Cortex of kidney (tissue), 1 donor: ENCODE measurements around the gene ALX4.

Source experiments
- DNase-seq: peaks from one replicate; lab custom pipeline; 2025; lab: John Stamatoyannopoulos, UW

The ALX4 gene

DNA sequence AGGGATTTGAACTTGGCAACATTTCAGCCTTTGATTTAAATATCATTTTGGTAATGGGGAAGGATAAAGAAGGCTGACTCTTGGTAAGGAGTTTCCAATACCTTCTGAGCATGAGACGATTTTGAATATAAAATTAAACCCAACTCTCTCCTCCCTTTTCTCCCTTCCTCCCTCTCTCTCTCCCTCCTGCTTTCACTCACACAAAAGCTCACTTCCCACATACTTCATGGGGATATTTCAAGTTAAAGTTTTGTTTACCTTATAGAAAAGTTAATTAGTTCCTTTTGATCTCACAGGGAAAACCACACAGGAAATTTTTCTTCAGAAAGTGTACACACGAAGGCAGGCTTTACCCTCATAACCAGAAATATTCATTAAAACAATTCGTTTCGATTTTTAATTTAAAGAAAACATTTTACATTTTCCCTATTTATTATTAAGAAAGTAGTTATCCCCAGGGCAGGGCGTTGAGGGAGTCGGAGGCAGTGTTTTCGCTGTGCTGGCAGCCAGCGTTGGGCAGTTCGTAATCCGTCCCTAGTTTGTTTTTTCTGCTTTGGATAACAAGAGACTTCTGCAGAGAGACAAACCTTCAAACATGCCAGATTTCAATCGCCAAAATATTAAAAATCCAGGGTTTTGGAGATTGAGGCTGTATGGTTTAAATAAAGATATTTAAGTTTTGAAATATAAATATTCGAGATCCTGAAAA lies 25.3 kb upstream of the ALX4 start:
- no peak for DNase-seq

DNA sequence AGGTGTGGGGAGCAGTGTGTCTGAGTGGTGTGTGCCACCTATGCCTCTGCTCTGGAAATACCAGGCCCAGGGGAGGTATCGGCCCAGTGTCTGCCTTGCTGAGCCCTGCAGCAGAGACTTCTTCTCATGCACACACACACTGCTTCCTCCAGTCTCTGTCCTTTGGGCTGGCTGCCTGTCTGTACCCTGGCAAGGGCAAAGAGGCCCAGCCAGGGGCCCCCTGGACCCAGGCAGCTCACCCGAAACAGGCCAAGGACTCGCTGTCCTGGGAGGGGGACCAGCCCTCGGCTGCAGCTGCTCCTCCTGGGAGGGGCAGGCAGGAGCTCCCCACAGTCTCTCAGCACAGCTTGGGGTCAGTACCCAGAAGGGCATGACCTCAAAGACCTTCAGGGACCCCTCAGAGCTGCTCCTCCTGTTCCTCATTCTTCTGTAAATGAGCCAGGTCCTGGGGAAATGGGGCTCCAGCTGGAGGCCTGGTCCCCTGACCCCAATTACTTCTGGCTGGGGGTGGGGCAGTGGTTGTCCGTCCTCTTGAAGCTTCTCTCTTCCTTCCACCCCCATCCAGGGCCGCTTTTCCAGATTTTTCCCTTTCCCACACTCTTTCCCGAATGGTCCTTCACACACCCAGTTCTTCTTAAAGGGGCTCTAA lies 24.5 kb upstream of the ALX4 start:
- no peak for DNase-seq

DNA sequence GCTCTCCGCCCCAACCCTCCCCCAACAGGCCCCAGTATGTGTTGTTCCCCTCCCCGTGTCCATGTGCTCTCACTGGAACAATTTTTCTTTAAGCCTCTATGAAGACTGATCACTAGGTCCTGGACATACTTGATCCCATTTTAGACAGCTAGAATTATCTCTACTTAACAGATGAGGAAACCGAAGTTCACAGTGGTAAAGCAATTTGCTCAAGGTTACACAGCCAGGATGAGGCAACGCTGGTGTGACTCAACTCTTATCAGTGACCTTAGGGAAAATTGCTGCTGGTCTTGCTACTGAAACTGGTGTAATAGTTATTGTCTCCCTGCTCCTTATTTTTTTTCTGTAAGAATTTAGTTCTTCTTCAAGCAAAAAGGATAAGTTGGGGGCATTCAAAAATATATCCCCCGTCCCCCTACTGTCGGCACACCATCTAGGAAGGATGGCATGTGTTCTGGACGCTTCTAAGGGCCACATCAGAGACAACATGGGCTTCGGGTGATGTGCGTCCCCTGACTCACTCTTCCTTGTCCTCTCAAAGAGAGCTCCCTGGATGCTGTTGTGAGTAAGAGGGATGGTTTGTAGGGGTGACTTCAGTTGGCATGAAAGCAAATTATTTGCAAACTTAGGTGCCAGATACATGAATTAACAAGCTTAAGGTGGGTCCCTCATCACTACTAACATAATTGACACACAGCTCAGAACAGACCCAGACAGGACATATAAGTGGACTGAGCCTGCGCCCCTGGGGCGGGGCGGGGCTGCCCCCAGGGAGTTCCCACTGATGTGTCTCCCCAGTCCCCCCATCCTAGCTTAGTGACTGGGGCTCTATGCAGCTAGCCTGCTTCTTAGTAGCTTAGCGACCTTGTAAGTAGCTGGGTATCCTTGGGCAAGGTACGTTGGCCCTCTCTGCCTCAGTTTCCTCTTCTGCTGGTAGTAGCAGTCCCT lies 23.6 kb upstream of the ALX4 start:
- no peak for DNase-seq

DNA sequence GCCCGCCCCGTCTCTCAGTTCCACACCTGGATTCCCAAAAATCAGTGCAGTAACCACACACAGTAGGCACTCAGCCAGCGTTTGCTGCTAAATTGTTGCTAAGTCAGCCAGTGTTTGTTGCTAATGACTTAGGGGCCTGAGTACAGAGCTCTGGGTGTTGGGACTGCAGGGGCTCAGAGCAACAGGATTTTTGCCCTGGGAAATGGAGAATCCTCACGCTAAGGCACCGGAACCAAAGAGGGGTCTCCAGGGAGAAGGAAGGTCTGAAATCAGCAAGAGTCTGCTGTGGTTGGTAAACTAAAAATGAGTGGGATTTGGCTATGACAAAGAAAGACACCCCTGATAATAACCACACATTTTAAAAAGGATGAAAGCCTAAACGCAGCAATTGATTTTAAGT lies 22.7 kb upstream of the ALX4 start:
- DNase-seq: no peak

DNA sequence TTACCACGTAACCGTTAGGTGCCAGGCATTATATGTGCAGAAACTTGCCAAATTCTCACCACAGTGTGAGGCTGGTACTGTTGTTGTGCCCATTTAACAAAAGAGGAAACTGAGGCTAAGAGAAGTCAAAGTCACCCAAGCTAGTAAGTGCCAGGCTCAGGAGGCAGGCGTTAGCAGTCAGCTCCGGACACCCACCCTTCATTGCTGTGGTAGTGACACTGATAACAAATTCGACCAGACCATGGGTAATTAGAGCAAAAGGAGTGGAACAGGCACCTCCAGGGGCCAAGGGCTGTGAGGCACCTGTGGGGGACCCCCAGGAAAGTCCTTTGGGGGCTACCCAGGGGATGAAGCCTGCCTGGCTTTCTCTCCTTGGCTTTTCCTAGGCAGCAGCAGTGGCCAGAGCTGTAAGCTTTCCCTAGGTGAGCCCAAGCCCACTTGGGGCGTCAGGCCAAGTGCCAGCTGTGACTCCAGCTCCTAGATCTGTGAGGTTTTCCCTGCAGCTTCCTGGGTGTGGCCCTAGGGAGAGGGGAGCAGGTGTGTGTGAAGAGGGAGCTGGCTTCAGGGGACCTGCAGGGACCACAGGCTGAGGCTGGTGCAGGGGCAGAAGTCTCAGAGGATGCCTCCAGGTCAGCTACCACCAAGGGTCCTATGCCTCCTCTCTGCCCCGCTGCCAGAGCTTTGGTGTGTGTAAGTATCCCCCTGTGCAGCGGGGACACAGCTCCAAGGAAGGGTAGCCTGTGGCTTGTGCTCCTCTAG lies 19.7 kb upstream of the ALX4 start:
- DNase-seq: no peak

DNA sequence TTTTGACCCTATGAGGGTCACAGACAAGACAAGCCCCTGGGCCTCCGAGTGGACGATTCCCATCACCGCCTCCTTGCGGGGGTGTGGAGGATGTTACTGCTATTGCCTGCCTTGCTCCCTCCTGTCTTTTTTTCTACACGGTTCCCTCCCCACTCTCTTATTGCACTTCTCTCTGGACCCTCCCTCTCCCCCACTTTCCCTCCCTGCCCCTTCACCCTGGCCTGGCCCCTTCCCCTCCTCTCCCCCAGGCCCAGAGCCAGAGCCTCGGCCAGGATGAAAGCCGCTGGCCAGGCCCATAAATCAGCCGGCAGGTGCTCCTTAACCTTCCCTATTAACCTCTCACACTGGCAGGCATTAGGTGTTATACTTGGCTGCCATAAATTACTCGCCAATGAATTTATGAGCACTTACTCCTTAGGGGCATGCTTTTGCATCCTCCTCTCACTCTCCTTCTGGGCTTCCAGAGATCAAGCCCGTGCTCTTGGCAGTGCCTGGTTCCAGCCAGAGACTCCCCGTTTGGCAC lies 18.3 kb upstream of the ALX4 start:
- DNase-seq: no peak

DNA sequence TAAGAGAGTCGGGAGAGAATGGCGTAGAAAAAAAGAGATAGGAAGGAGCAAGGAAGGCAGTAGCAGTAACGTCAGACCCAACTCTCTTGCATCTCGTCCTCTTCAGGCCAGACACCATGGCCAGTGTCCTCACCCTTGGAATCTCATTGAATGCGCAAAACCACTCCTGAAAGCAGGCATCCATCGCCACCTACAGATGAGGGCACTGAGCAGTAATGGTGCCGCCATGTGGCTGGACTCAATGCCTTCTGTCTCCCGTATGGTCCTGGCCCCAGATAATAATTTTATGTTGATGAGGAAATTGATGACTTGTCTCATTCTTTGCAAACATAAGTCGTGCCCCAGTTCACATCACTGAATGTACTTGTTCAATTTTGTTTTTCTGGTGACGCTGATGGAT lies 17.8 kb upstream of the ALX4 start:
- DNase-seq: no peak

DNA sequence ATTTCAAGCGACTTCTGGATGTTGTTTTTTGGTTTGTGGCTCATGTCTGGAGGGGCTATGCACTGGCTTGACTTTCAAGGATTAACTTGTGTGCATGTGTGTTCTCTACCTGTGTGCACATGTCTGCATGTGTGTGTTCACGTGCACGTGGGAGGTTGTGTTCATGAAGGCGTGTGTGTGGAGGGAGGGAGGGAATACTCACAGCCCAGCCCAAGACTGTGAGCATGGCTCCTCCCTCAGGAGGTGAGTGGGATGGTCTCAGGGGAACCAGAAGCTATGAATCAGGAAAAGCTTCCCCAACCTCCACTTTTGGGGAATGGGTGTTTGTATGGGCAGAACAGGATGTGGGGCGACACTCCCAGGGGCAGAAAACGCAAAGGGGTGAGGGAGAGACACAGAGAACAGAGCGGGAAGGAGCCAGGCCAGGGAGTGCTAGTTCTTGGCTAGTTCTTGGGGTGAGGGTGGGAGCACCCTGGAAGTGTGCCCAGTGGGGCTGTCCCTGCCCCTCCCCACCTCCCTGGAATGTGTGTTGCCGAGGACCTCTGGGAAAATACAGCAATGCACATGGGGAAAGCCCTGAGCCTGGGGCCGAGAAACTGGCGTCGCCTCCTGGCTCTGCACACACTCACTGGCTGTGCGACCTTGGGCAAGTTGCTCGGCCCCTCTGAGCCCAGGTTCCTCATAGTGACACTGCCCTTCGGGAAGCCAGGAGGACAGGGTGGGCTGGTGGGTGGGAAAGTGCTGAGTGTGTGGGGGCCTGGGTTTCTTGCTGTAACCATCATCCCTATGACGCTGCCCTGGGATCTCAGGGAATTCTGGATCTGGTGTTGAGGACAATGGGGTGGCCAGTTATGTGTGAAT lies 16.9 kb upstream of the ALX4 start:
- no peak for DNase-seq

DNA sequence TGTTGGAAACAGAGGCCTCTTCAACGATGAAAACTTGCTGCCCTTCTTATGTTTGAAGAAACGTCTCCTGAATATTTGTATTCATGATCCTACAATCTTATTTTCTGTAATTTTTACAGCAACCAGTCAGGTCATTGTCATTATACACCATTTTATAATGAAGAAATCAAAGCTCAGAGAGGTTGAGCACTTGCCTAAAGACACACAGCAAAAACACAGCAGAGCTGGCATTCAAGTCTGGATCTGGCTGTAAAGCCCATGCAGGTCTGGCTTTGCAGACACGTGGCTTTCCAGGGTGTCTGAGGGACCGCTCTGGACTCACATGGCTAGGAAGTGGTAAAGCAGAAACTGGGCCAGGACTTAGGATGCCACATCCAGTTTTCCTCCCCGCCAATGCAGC lies 15.8 kb upstream of the ALX4 start:
- DNase-seq: no peak

DNA sequence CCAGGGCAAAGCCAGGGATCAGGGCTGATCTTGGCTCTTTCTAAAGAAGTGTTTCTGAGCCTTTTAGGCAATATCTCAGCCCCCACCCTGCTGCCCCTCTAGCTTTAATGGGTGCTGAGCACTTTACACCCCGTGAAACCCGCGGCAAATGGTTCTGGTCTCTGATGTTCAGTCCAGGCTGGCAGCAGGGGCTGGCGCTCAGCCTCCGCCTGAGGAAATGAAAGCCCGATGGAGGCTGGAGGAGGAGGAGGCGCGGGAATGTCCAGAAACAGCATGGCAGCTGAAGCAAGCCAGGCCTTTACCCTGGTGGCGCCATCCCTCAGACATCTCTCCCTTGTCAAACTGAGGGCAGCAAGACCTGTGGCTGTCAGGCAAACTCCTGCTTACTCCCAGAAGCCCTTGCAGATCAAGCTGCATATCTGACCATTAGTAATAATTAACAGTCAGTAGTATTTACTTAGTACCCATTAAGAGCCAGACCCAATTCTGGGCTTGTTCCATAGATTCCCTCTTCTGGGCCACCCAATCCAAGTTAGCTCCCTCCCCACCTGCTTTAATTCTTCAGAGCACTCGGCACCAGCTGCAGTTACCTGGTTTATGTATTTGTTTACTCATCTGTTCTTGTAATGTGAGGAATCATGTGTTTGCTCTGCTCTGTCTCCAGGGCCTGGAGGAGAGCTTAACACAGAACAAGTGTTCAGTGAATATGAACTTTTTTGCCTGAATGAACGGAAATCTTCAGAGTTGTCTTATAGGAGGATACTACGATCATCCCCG lies 15.0 kb upstream of the ALX4 start:
- no peak for DNase-seq

DNA sequence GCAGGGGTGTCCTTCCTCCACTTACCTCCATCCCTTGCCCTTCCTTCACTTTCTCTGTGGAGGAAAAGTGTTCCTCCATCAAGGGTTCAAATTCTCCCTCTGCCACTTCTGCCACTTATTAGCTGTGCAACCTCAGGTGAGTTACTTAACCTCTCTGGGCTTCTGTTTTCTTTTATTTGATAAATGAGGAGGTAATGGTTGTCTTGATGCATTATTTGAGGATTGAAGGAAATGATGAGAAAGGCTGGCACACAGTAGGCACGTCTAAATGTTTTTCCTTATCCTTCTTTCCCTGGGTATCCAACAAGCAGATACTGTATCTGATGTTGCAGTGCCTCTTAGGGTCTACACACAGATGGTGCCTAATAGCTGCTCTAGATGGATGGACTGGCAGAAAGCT lies 14.3 kb upstream of the ALX4 start:
- DNase-seq: no peak

DNA sequence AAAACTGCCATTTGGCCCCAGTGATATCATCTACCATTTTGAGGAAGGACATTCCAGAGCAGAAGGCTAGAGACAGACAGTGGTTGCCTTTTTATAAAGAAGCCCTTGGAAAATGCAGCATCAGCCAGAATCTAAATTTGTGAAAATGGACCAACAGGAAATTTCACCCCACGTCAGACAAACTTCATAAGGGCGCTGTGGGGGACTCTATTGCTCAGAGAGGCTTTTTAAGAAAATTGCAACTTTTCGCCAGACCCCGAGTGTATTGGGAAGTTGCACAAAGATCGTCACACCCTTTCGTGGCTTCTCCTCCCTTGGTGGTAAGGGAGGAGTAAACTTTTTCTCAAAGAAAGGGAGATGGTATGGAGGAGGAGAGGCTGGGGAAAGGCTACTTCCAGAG lies 12.3 kb upstream of the ALX4 start:
- DNase-seq: no peak

DNA sequence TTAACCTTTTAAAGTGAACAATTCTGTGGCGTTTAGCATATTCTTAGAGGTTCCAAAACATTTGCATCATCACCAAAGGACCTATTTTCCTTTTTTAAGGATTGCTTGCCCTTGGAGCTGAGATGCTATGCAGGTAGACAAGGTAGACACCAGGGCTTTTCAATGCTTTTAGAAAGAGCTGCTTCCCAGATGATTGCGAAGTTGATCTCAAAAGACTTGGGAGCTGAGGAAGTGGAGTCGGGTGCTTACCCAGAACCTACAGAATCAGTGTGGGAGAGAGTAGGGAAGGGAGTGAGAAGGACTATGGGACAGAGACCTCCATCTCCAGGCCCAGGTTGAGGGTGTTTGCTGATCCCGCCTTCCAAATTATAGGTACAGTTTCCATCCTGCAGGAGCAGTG lies 11.1 kb upstream of the ALX4 start:
- DNase-seq: no peak

DNA sequence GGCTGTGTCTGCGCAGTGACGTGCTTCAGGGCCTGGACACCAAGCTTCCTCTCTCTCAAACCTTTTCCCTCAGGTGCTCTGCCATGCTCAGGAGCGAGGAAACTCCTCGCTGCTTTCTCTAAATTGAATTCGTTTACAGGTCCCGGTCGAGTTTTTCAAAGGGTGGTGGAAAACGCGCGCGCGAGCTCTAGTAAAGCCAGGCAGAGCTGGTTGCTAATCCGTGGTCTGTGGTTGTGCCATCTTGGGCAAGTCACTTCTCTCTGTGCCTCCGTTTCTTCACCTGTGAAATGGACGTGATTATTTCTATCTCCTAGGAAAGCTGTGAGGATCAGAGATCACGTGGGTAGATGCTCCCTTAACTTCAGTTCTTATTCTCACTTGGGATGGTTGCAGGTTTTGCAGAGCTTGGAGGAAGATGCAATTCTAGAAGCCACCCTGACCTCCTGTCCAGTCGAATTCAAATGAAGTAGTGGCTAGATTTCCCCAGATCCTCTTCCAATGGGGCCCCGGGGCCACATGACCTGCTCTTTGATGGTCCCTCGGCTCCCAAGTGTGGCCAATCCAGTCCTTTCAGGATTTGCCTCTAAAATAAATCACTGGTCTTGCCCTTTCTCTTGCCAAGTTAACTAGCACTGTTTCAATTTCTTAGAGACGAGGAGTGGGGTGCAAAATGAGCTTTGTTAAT lies 10.5 kb upstream of the ALX4 start:
- no peak for DNase-seq

DNA sequence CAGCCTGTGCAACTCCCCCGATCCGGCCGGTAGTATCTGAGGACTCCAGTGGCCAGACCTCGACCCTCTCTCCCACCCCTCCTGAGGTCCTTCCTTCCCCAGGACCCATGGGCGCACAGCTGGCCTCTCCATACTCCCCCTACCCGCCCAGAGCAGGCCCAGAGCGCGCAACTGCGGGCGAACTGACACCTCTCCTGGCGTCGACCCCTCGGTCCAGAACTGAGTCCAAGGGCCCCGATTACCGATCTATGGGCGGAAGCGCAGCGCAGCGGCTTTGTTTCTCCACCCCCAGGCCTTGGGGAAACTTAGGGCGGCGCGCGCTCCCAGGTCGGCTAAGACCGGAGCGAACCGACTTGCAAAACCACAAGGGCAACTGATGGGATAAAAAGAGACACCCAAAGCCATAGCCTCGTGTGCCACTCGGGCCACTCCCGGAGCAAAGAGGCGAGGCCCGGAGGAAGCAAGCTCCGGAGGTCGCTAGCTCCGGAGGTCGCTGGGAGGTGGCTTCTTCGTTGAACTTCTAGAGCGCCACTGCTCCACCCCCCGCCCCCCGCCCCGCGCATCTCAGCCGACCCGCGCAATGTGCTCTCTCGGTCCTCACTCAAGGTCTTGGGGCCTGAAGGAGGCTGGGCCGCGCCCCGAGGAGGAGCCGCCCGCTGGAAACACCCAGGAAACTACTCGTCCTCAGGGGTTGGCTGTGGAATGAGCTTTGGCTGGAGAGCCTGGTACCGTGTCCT lies 9.8 kb upstream of the ALX4 start:
- no peak for DNase-seq

DNA sequence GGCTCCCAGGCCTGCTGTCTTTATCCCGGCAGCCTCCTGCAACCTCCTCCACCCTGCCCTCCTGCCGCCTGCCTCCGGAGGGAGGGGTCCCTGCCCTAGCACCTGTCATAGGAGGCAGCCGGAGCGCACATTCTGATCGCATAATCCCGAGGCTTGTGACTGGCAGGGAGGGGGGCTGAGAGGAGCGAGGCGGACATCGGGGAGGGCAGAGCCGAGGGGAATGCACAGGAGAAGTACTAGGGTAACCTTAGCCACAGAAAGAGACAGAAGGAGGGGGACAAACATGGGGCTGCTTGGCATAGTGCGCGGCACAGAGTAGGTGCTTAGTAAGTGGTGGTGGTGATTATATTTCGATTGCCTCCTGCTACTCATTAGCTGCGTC lies 9.2 kb upstream of the ALX4 start:
- DNase-seq: no peak

DNA sequence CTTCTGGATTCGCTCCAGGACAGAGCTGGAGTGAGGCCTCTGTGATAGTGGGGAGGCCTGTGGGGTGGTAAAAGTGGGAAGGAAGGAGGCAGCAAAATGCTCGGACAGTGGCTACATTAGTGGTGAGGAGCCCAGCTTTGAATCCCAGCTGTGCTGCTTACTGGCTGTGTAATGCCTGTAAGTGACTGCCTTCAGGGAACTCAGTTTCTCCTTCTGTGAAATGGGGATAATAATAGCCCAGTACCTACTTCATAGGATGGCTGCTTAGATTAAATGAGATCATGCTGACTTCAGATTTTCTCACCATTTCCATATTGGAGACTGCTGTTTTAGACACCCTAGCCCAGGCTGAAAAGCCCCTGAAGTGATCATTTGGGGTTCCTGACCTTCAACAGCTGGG lies 8.4 kb upstream of the ALX4 start:
- no peak for DNase-seq

DNA sequence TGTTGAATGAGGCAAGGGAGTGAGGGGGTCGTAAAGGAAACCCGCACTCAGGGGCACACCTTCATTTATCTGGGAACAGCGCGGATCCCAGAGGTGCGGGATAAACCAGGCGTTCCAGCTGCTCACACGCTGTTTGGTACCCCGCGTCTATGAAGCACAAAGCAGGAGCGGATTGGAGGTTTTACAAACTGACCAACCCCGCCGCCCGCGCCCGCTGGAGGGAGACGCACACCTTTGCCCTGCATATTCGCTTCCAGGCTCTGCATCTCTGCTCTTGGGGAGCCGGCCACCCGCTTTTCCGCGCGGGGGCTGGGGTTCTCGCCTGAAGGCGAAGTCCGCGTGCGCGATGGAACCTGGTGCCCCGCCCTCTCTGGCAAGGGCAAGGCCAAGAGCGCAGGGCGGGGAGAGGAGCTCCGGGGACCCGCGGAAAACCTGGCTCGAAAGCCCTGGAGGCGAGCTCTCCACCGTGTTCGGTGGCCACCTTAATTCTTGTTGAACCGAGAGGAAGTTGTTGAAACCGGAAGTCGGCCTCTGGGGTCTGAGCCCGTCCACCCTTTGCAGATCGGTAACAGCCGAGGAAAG lies 6.8 kb upstream of the ALX4 start:
- no peak for DNase-seq
